Uterus (tissue), 2 donors: ENCODE data around the gene TIGD1.

Experiments used
- CTCF ChIP-seq, 4 experiments: fragments of 200-600 bp in 2 of 4; fragments of 450-650 bp in 2 of 4; sonication (generic) in 2 of 4; IDR thresholded peaks; one replicate each; pipeline ENCODE4 v1.5.1; 2016 to 2019; ENCODE audit warnings: antibody characterized with exemption in 4 of 4, mild to moderate bottlenecking in 2 of 4, moderate library complexity in 1 of 4
- POLR2A ChIP-seq, 2 donors: fragments of 450-650 bp; IDR thresholded peaks; one replicate each; pipeline ENCODE4 v1.6.1; 2016; ENCODE audit warnings: antibody characterized with exemption in 2 of 2, mild to moderate bottlenecking in 1 of 2, moderate library complexity in 1 of 2

GRCh38 chr2:232545511-232546375, 4.6 kb downstream of the TIGD1 start:
- TF ChIP-seq CTCF (IDR thresholded peaks at IDR 0.05) (no peak), POLR2A (IDR thresholded peaks at IDR 0.05) (no peak)
